Left lung (tissue), 10 donors: ENCODE measurements around the gene DPP7. TPM values are rescaled to one million over a fixed set of nuclear protein-coding genes. Genes with fewer than 3 reads are reported as not detected.
"Not testable (repeated sequence)": the region's sequence is repeated elsewhere in the genome, so short reads cannot be mapped to it uniquely, and the experiment has no call there.

Experiments
- ATAC-seq: fragments of 200-7000 bp; cut with Tn5 transposase; one replicate; pipeline ENCODE4 v1.9.1; 2020; ENCODE audit warnings: moderate library complexity
- DNase-seq, 4 donors: peaks; one replicate each; pipeline ENCODE4 v3.0.0-alpha.2; 2013 to 2020
- H3K27ac ChIP-seq, 2 donors: fragments of 200-600 bp; sonication (generic) in 1 of 2; one replicate each; pipeline versions ENCODE4 v1.5.0 to v1.8.0; 2020 to 2021
- H3K27me3 ChIP-seq, 2 donors: fragments of 200-600 bp; sonication (generic) in 1 of 2; one replicate each; pipeline versions ENCODE4 v1.5.0 to v1.8.0; 2020 to 2021
- H3K36me3 ChIP-seq, 2 donors: fragments of 200-600 bp; sonication (generic) in 1 of 2; one replicate each; pipeline versions ENCODE4 v1.5.0 to v1.8.0; 2020 to 2021
- H3K4me1 ChIP-seq, 2 donors: fragments of 200-600 bp; one replicate each; pipeline ENCODE4 v1.8.0; 2021
- H3K4me3 ChIP-seq, 2 donors: fragments of 200-600 bp; sonication (generic) in 1 of 2; one replicate each; pipeline versions ENCODE4 v1.5.0 to v1.8.0; 2020 to 2021; ENCODE audit warnings: mild to moderate bottlenecking in 1 of 2
- H3K9me3 ChIP-seq, 2 donors: fragments of 200-600 bp; sonication (generic) in 1 of 2; one replicate each; pipeline versions ENCODE4 v1.5.0 to v1.8.0; 2020 to 2021
- CTCF ChIP-seq, 2 donors: fragments of 200-600 bp; sonication (generic) in 1 of 2; IDR thresholded peaks; one replicate each; pipeline versions ENCODE4 v1.5.0 to v1.8.0; 2021; ENCODE audit warnings: antibody characterized with exemption in 2 of 2
- intact Hi-C, 2 donors: fragments of 100-400 bp; cut with DNase I; formaldehyde crosslinking; loops; one replicate each; pipeline versions ENCODE4 v1.11.2 to v1.14.2; 2022
- polyA plus RNA-seq, 6 donors: library from polyadenylated mRNA; unstranded; fragments of 120-200 nt; gene quantifications; one replicate each; pipeline ENCODE4 v1.2.1, GENCODE V29; 2013; ENCODE audit not compliant: insufficient read length in 6 of 6
- total RNA-seq, 2 donors: library from RNA; stranded (reverse); fragmentation: NEBNext Ultra II Directional; extraction: Animal tissue kit (Norgen Biotek cat#: 25700); gene quantifications; one replicate each; pipeline ENCODE4 v1.2.1, GENCODE V29; 2021
- donor health status: DM: no; HTN: yes; CAD: no.
- donor health status: DM: no; HTN: no; CAD: no.

The DPP7 gene
- total and polyA plus RNA-seq, 8 donors, result 35.8 to 165 (median 47.9) TPM

DNA sequence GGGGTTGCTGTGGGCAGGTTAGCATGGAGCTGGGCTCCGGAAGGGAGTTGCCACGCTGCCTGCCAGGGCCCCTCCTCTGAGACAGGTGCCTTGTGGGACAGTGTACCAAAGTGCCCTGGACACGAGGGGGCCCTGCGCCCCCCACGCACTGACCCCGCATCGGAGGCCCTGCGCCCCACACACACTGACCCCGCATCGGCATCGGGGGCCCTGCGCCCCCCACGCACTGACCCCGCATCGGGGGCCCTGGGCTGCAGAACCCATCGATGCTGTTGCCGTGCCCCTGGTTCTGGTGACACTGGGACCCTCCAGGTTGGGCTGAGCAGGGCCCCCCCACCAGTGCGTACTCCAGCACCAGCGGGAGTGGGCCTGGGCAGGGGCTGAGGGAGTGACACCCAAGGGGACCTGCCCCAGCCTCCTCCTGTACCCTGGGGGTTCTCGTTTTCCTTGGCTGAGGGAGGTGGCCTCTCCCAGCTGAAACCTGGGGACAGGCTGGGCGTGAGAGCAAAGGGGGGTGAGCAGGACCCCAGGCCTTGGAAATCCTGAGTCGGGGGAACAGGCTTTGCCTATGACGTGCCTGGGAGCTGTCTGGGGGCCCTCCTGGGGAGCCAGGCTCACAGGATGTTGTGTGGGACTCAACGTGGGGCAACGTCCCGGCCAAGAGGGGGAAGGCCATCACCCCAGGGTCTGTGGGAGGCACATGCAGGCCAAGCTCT, 51.1 kb downstream of the DPP7 start:
- H3K27me3 ChIP-seq, result peaks cover 0 to 3% of the 10 kb centered on the region in 2 donors
- H3K36me3 ChIP-seq, result no peaks in the 10 kb centered on the region
- H3K4me3 ChIP-seq, result no peak overlapping the region
- DNase-seq (no peak), ATAC-seq (no peak)
- intact Hi-C loops, result loop anchor here in 1 of 2 donors (10.0 kb wide), 1 partner anchor 279 kb away; no protein-coding TSS in a partner anchor
- H3K27ac ChIP-seq, result no peak overlapping the region
- H3K4me1 ChIP-seq, result peaks cover 0 to 7% of the 10 kb centered on the region in 2 donors
- no peak for TF ChIP-seq CTCF (IDR thresholded peaks at IDR 0.05)
- no peaks in the 10 kb centered on the region for H3K9me3 ChIP-seq

- not testable (repeated sequence) for ATAC-seq
- intact Hi-C loops, result loop anchor here in 1 of 2 donors (10.0 kb wide), 1 partner anchor 278 kb away; no protein-coding TSS in a partner anchor
Observed at GRCh38 chr9:137062798-137063197, 51.7 kb downstream of the DPP7 start.

GRCh38 chr9:137062384-137062783, 52.1 kb downstream of the DPP7 start:
- Histone ChIP-seq H3K9me3 (no peaks in the 10 kb centered on the region), H3K4me3 (no peak overlapping the region), H3K27ac (no peak overlapping the region), H3K36me3 (no peaks in the 10 kb centered on the region), H3K4me1 (peaks cover 0 to 7% of the 10 kb centered on the region in 2 donors), H3K27me3 (no peaks in the 10 kb centered on the region)
- no peak for TF ChIP-seq CTCF (IDR thresholded peaks at IDR 0.05)
- intact Hi-C loops, result loop anchor here in 1 of 2 donors (10.0 kb wide), 1 partner anchor 278 kb away; no protein-coding TSS in a partner anchor
- DNase-seq, result no peak
- ATAC-seq, result no peak

More at GRCh38 chr9:137062798-137063197, 51.7 kb downstream of the DPP7 start:
- H3K4me3 ChIP-seq, H3K9me3 ChIP-seq, H3K36me3 ChIP-seq, H3K27me3 ChIP-seq, DNase-seq, H3K4me1 ChIP-seq, H3K27ac ChIP-seq: not testable (repeated sequence)

Other genes starting within 250 kb of the DPP7 start
Only the 30 nearest of the 33 such genes appear.
- gene FBXW5, start 170.0 kb downstream of the DPP7 start, total RNA-seq, result 100 to 1,000 TPM in 1 of 2 donors, 10 to 100 TPM in 1; 98.5 to 111 TPM
- 10 to 100 TPM; 33.0 to 59.6 (median 43.6) TPM for gene FBXW5, start 170.0 kb downstream of the DPP7 start, polyA plus RNA-seq
- gene C8G, start 169.5 kb downstream of the DPP7 start, total RNA-seq, result 1 to 10 TPM; 1.2 TPM
- gene C8G, start 169.5 kb downstream of the DPP7 start, polyA plus RNA-seq, result under 1 TPM; 0.47 to 0.90 (median 0.72) TPM
- gene LCN12, start 162.5 kb downstream of the DPP7 start, total RNA-seq, result 1 to 10 TPM; 2.1 to 4.5 TPM
- 10 to 100 TPM in 5 of 6 donors, 1 to 10 TPM in 1; 7.0 to 28.0 (median 17.6) TPM for gene LCN12, start 162.5 kb downstream of the DPP7 start, polyA plus RNA-seq
- 100 to 1,000 TPM; 133 to 137 TPM for gene PTGDS, start 137.2 kb downstream of the DPP7 start, total RNA-seq
- gene PTGDS, start 137.2 kb downstream of the DPP7 start, polyA plus RNA-seq, result 10 to 100 TPM; 23.7 to 59.8 (median 31.2) TPM
- 1 to 10 TPM; 2.0 to 2.3 TPM for gene LCNL1, start 131.7 kb downstream of the DPP7 start, total RNA-seq
- 1 to 10 TPM in 4 of 6 donors, under 1 TPM in 2; 0.38 to 2.7 (median 1.1) TPM for gene LCNL1, start 131.7 kb downstream of the DPP7 start, polyA plus RNA-seq
- 10 to 100 TPM; 34.2 to 56.6 TPM for gene PAXX, start 122.3 kb downstream of the DPP7 start, total RNA-seq
- 10 to 100 TPM; 28.1 to 47.6 (median 33.7) TPM for gene PAXX, start 122.3 kb downstream of the DPP7 start, polyA plus RNA-seq
- gene CLIC3, start 118.2 kb downstream of the DPP7 start, total RNA-seq, result 10 to 100 TPM; 39.7 to 85.4 TPM
- gene CLIC3, start 118.2 kb downstream of the DPP7 start, polyA plus RNA-seq, result 10 to 100 TPM; 30.7 to 56.2 (median 42.2) TPM
- gene ABCA2, start 86.5 kb downstream of the DPP7 start, total RNA-seq, result 10 to 100 TPM; 34.5 to 34.8 TPM
- 10 to 100 TPM; 20.8 to 33.8 (median 28.6) TPM for gene ABCA2, start 86.5 kb downstream of the DPP7 start, polyA plus RNA-seq
- 1 to 10 TPM in 1 of 2 donors, under 1 TPM in 1; 0.17 to 2.9 TPM for gene FUT7, start 82.6 kb downstream of the DPP7 start, total RNA-seq
- gene FUT7, start 82.6 kb downstream of the DPP7 start, polyA plus RNA-seq, result under 1 TPM in 3 of 6 donors, not detected in 3; 0.08 to 0.11 (median 0.09) TPM
- gene NPDC1, start 68.6 kb downstream of the DPP7 start, total RNA-seq, result 100 to 1,000 TPM; 104 to 105 TPM
- gene NPDC1, start 68.6 kb downstream of the DPP7 start, polyA plus RNA-seq, result 10 to 100 TPM; 24.4 to 48.9 (median 25.2) TPM
- under 1 TPM; 0.71 to 0.87 TPM for gene ENTPD2, start 60.7 kb downstream of the DPP7 start, total RNA-seq
- 1 to 10 TPM; 1.7 to 4.7 (median 3.0) TPM for gene ENTPD2, start 60.7 kb downstream of the DPP7 start, polyA plus RNA-seq
- 1 to 10 TPM; 2.7 to 4.6 TPM for gene SAPCD2, start 44.2 kb downstream of the DPP7 start, total RNA-seq
- 10 to 100 TPM in 3 of 6 donors, 1 to 10 TPM in 3; 8.5 to 15.1 (median 10.4) TPM for gene SAPCD2, start 44.2 kb downstream of the DPP7 start, polyA plus RNA-seq
- gene UAP1L1, start 37.2 kb downstream of the DPP7 start, total RNA-seq, result 10 to 100 TPM; 28.1 to 43.1 TPM
- gene UAP1L1, start 37.2 kb downstream of the DPP7 start, polyA plus RNA-seq, result 1 to 10 TPM; 4.6 to 8.8 (median 6.0) TPM
- 10 to 100 TPM; 51.5 to 54.9 TPM for gene MAN1B1, start 27.7 kb downstream of the DPP7 start, total RNA-seq
- 10 to 100 TPM; 62.7 to 74.9 (median 66.9) TPM for gene MAN1B1, start 27.7 kb downstream of the DPP7 start, polyA plus RNA-seq
- gene GRIN1, start 24.4 kb upstream of the DPP7 start, total RNA-seq, result under 1 TPM; 0.17 to 0.55 TPM
- under 1 TPM; 0.15 to 0.38 (median 0.28) TPM for gene GRIN1, start 24.4 kb upstream of the DPP7 start, polyA plus RNA-seq
- under 1 TPM in 1 of 2 donors, not detected in 1; 0.55 TPM for gene LRRC26, start 55.3 kb upstream of the DPP7 start, total RNA-seq
- gene LRRC26, start 55.3 kb upstream of the DPP7 start, polyA plus RNA-seq, result under 1 TPM in 3 of 6 donors, not detected in 3; 0.23 to 0.63 (median 0.25) TPM
- not detected for gene TMEM210, start 57.3 kb upstream of the DPP7 start, total RNA-seq
- not detected for gene TMEM210, start 57.3 kb upstream of the DPP7 start, polyA plus RNA-seq
- 10 to 100 TPM; 43.5 to 52.3 TPM for gene ANAPC2, start 73.8 kb upstream of the DPP7 start, total RNA-seq
- gene ANAPC2, start 73.8 kb upstream of the DPP7 start, polyA plus RNA-seq, result 10 to 100 TPM; 42.1 to 58.8 (median 44.3) TPM
- 10 to 100 TPM; 59.1 to 68.0 TPM for gene SSNA1, start 73.9 kb upstream of the DPP7 start, total RNA-seq
- gene SSNA1, start 73.9 kb upstream of the DPP7 start, polyA plus RNA-seq, result 10 to 100 TPM; 38.7 to 53.6 (median 52.1) TPM
- gene TPRN, start 86.0 kb upstream of the DPP7 start, total RNA-seq, result 10 to 100 TPM; 21.6 to 21.7 TPM
- gene TPRN, start 86.0 kb upstream of the DPP7 start, polyA plus RNA-seq, result 10 to 100 TPM in 3 of 6 donors, 1 to 10 TPM in 3; 6.7 to 13.8 (median 9.4) TPM
- gene TMEM203, start 90.9 kb upstream of the DPP7 start, total RNA-seq, result 10 to 100 TPM; 30.6 to 31.7 TPM
- 10 to 100 TPM; 30.4 to 37.8 (median 33.3) TPM for gene TMEM203, start 90.9 kb upstream of the DPP7 start, polyA plus RNA-seq
- gene NDOR1, start 91.0 kb upstream of the DPP7 start, total RNA-seq, result 10 to 100 TPM; 16.5 to 19.5 TPM
- 10 to 100 TPM in 3 of 6 donors, 1 to 10 TPM in 3; 9.1 to 15.4 (median 10.2) TPM for gene NDOR1, start 91.0 kb upstream of the DPP7 start, polyA plus RNA-seq
- gene RNF208, start 107.5 kb upstream of the DPP7 start, total RNA-seq, result 1 to 10 TPM; 4.9 to 7.5 TPM
- gene RNF208, start 107.5 kb upstream of the DPP7 start, polyA plus RNA-seq, result 1 to 10 TPM; 4.0 to 7.8 (median 5.9) TPM
- gene CYSRT1, start 110.4 kb upstream of the DPP7 start, total RNA-seq, result under 1 TPM; 0.44 to 0.50 TPM
- gene CYSRT1, start 110.4 kb upstream of the DPP7 start, polyA plus RNA-seq, result 1 to 10 TPM; 1.4 to 3.7 (median 2.8) TPM
- under 1 TPM; 0.15 to 0.18 TPM for gene RNF224, start 112.8 kb upstream of the DPP7 start, total RNA-seq
- 1 to 10 TPM; 1.7 to 4.8 (median 3.5) TPM for gene RNF224, start 112.8 kb upstream of the DPP7 start, polyA plus RNA-seq
- under 1 TPM in 1 of 2 donors, not detected in 1; 0.12 TPM for gene SLC34A3, start 116.2 kb upstream of the DPP7 start, total RNA-seq
- 1 to 10 TPM; 1.0 to 2.8 (median 2.1) TPM for gene SLC34A3, start 116.2 kb upstream of the DPP7 start, polyA plus RNA-seq
- gene TUBB4B, start 126.6 kb upstream of the DPP7 start, total RNA-seq, result 100 to 1,000 TPM; 245 to 337 TPM
- gene TUBB4B, start 126.6 kb upstream of the DPP7 start, polyA plus RNA-seq, result 100 to 1,000 TPM; 196 to 315 (median 237) TPM
- not detected for gene STPG3, start 136.6 kb upstream of the DPP7 start, total RNA-seq
- gene STPG3, start 136.6 kb upstream of the DPP7 start, polyA plus RNA-seq, result 1 to 10 TPM in 3 of 6 donors, under 1 TPM in 3; 0.69 to 1.4 (median 0.89) TPM
- gene NELFB, start 140.6 kb upstream of the DPP7 start, total RNA-seq, result 10 to 100 TPM; 47.8 to 49.7 TPM
- gene NELFB, start 140.6 kb upstream of the DPP7 start, polyA plus RNA-seq, result 10 to 100 TPM; 52.9 to 62.9 (median 56.8) TPM
- gene TOR4A, start 163.0 kb upstream of the DPP7 start, total RNA-seq, result 10 to 100 TPM; 31.8 to 38.5 TPM
- gene TOR4A, start 163.0 kb upstream of the DPP7 start, polyA plus RNA-seq, result 10 to 100 TPM in 4 of 6 donors, 1 to 10 TPM in 2; 8.5 to 13.4 (median 11.0) TPM